HG02884 (cell line): ENCODE data around the gene SPANXN1.
"Not testable (repeated sequence)": the region's sequence is repeated elsewhere in the genome, so short reads cannot be mapped to it uniquely, and the experiment has no call there.

Experiments
- ATAC-seq: cut with Tn5 transposase; IDR thresholded peaks from one replicate; pipeline ENCODE4 v1.9.1; 2021; ENCODE audit warnings: mild to moderate bottlenecking, moderate library complexity; ENCODE audit not compliant: unreplicated experiment

The SPANXN1 gene, protein sequence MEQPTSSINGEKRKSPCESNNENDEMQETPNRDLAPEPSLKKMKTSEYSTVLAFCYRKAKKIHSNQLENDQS

GRCh38 chrX:145247203-145247602 lies at the start of gene SPANXN1:
SPANXN1 (plus strand) TSS chrX:145247503; CDS start chrX:145247587, 84 bp downstream.
- not testable (repeated sequence) for ATAC-seq

- no peak for ATAC-seq
These were observed 48.2 kb upstream of the SPANXN1 start for GRCh38 chrX:145199078-145199477.

GRCh38 chrX:145213504-145213903 lies 33.8 kb upstream of the SPANXN1 start:
- no peak for ATAC-seq

GRCh38 chrX:145292218-145292617 lies 44.9 kb downstream of the SPANXN1 start:
- ATAC-seq: no peak
